ENCODE results near the gene SGMS1. TPM values are rescaled to one million over a fixed set of nuclear protein-coding genes. Genes with fewer than 3 reads are reported as not detected.

Gene SGMS1
- polyA plus RNA-seq, 2 of the 4 experiments (the other 2 are of a cell fraction), result 22.7 to 28.2 TPM

GRCh38 chr10:50592961-50593418 lies 30.8 kb downstream of the SGMS1 start:
- ChIA-PET POLR2A (no interaction called here), CTCF (interaction anchor here (0.6 kb wide), 1 partner anchor 21 kb away, joined by 3 read pairs; no protein-coding TSS in a partner anchor)
- ATAC-seq, result no peak
- Histone ChIP-seq H3K27ac (no peak overlapping the region; a peak in 1 of 6 replicates), H3K4me1 (peaks cover 8% of the 10 kb centered on the region; the same call in 1 of the 3 replicates), H3K9me3 (no peaks in the 10 kb centered on the region), H3K4me3 (no peak overlapping the region), H3K4me2 (no peak overlapping the region)
- no peak for DNase-seq (ENCODE audit: low read depth in 1 of 2, low spot score in 1 of 2)
- WGBS (ENCODE audit: missing lambda C conversion rate), result 90% methylated on average over 7 of the region's 7 CpGs
- FAIRE-seq, result no peak
- TF ChIP-seq KDM1A (IDR thresholded peaks at IDR 0.05; ENCODE audit: low read depth), result no peak
- no peak for TF ChIP-seq RFX5 (IDR thresholded peaks at IDR 0.05)
- TF ChIP-seq ZNF302 (CRISPR knock-in tag; IDR thresholded peaks at IDR 0.05), result no peak
- no peak for TF ChIP-seq USF2 (IDR thresholded peaks at IDR 0.05)
- TF ChIP-seq RNF2 (IDR thresholded peaks at IDR 0.05; ENCODE audit: borderline replicate concordance, low read depth), result no peak
- no peak for TF ChIP-seq ZFP36 (IDR thresholded peaks at IDR 0.05; ENCODE audit: borderline replicate concordance, partially characterized antibody)
- TF ChIP-seq TP53 (CRISPR knock-in tag; IDR thresholded peaks at IDR 0.05), result no peak
- no peak for TF ChIP-seq CBX8 (IDR thresholded peaks at IDR 0.05)
- no peak for TF ChIP-seq MYC (IDR thresholded peaks at IDR 0.05; ENCODE audit: borderline replicate concordance, low read length)
- TF ChIP-seq HOXB13 (CRISPR knock-in tag; IDR thresholded peaks at IDR 0.05; ENCODE audit: low read depth), result no peak

GRCh38 chr10:50590935-50591334 lies 32.8 kb downstream of the SGMS1 start:
- H3K4me3 ChIP-seq, result no peak overlapping the region
- no peak for TF ChIP-seq HES2 (IDR thresholded peaks at IDR 0.05)
- TF ChIP-seq CEBPB (IDR thresholded peaks at IDR 0.05), result no peak
- no peak for TF ChIP-seq PBX3 (IDR thresholded peaks at IDR 0.05)
- TF ChIP-seq KDM1A (IDR thresholded peaks at IDR 0.05; ENCODE audit: low read depth), result no peak
- no peak for TF ChIP-seq CHD2 (IDR thresholded peaks at IDR 0.05; ENCODE audit: low read length, partially characterized antibody)
- TF ChIP-seq ESRRA (IDR thresholded peaks at IDR 0.05; ENCODE audit: borderline replicate concordance, low read length), result no peak
- TF ChIP-seq ZNF302 (CRISPR knock-in tag; IDR thresholded peaks at IDR 0.05), result no peak
- TF ChIP-seq ZC3H11A (IDR thresholded peaks at IDR 0.05), result no peak
- TF ChIP-seq MYC (IDR thresholded peaks at IDR 0.05; ENCODE audit: borderline replicate concordance, low read length), result no peak
- TF ChIP-seq CBX2 (IDR thresholded peaks at IDR 0.05; ENCODE audit: borderline replicate concordance, low read depth), result no peak
- no peak for TF ChIP-seq HEYL (CRISPR knock-in tag; IDR thresholded peaks at IDR 0.05)
- TF ChIP-seq RAD21 (conservative IDR thresholded peaks at IDR 0.05 in 1 of 2, IDR thresholded peaks at IDR 0.05 in 1 of 2), result no peak
- TF ChIP-seq REST (IDR thresholded peaks at IDR 0.05), result no peak
- no peak for TF ChIP-seq RARB (CRISPR knock-in tag; IDR thresholded peaks at IDR 0.05)
- no peak for TF ChIP-seq ATOH8 (CRISPR knock-in tag; IDR thresholded peaks at IDR 0.05; ENCODE audit: low read depth)
- no peak for TF ChIP-seq POLR2AphosphoS2 (conservative IDR thresholded peaks at IDR 0.05; ENCODE audit: low read length)
- no peak for TF ChIP-seq EHMT2 (IDR thresholded peaks at IDR 0.05; ENCODE audit: low read depth)
- TF ChIP-seq RFX5 (IDR thresholded peaks at IDR 0.05), result no peak
- no peak overlapping the region for H3K4me2 ChIP-seq
- DNase-seq (ENCODE audit: low read depth in 1 of 2, low spot score in 1 of 2) (no peak), ATAC-seq (no peak), FAIRE-seq (no peak)
- ChIA-PET CTCF (interaction anchor here (0.6 kb wide), 1 partner anchor 35 kb away, joined by 3 read pairs; no protein-coding TSS in a partner anchor), POLR2A (interaction anchor here (2.7 kb wide), 1 partner anchor 33 kb away, joined by 10 read pairs; no protein-coding TSS in a partner anchor)
- 96% methylated on average over 4 of the region's 4 CpGs for WGBS (ENCODE audit: missing lambda C conversion rate)
- H3K9me3 ChIP-seq, result no peaks in the 10 kb centered on the region
- H3K27ac ChIP-seq, result no peak overlapping the region
- H3K4me1 ChIP-seq, result peaks cover 22% of the 10 kb centered on the region

Data from A549 (cell line).